ACC112 (cell line): Measurements from ENCODE around the gene RFC5.

ENCODE experiments used
- H2AFZ ChIP-seq: fragments of 200-600 bp; sonication (generic); one replicate; pipeline ENCODE4 v1.6.0; 2017; ENCODE audit warnings: antibody characterized with exemption, low read length; ENCODE audit not compliant: unreplicated experiment
- H3K27ac ChIP-seq: fragments of 200-600 bp; sonication (generic); 2 replicates; pipeline ENCODE4 v1.5.1; 2014; ENCODE audit warnings: low read depth, mild to moderate bottlenecking, antibody characterized with exemption, low read length, moderate library complexity
- H3K27me3 ChIP-seq: fragments of 200-600 bp; sonication (generic); 2 replicates; pipeline ENCODE4 v1.6.1; 2014; ENCODE audit warnings: mild to moderate bottlenecking, antibody characterized with exemption, low read length, moderate library complexity, mixed read lengths; ENCODE audit not compliant: insufficient read depth
- H3K36me3 ChIP-seq: fragments of 200-600 bp; sonication (generic); 2 replicates; pipeline ENCODE4 v1.6.1; 2016; ENCODE audit warnings: mild to moderate bottlenecking, antibody characterized with exemption, low read length, moderate library complexity, mixed read lengths; ENCODE audit not compliant: insufficient read depth
- H3K4me1 ChIP-seq: fragments of 200-600 bp; sonication (generic); one replicate; pipeline ENCODE4 v1.6.1; 2016; ENCODE audit warnings: low read length, mixed read lengths; ENCODE audit not compliant: insufficient read depth, unreplicated experiment, control insufficient read depth
- H3K4me3 ChIP-seq: fragments of 200-600 bp; sonication (generic); 2 replicates; pipeline ENCODE4 v1.5.1; 2014; ENCODE audit warnings: mild to moderate bottlenecking, low read depth, low read length
- H3K79me2 ChIP-seq: fragments of 200-600 bp; sonication (generic); one replicate; pipeline ENCODE4 v1.6.0; 2016; ENCODE audit warnings: low read length; ENCODE audit not compliant: control insufficient read depth, unreplicated experiment, insufficient read depth

Gene RFC5

DNA sequence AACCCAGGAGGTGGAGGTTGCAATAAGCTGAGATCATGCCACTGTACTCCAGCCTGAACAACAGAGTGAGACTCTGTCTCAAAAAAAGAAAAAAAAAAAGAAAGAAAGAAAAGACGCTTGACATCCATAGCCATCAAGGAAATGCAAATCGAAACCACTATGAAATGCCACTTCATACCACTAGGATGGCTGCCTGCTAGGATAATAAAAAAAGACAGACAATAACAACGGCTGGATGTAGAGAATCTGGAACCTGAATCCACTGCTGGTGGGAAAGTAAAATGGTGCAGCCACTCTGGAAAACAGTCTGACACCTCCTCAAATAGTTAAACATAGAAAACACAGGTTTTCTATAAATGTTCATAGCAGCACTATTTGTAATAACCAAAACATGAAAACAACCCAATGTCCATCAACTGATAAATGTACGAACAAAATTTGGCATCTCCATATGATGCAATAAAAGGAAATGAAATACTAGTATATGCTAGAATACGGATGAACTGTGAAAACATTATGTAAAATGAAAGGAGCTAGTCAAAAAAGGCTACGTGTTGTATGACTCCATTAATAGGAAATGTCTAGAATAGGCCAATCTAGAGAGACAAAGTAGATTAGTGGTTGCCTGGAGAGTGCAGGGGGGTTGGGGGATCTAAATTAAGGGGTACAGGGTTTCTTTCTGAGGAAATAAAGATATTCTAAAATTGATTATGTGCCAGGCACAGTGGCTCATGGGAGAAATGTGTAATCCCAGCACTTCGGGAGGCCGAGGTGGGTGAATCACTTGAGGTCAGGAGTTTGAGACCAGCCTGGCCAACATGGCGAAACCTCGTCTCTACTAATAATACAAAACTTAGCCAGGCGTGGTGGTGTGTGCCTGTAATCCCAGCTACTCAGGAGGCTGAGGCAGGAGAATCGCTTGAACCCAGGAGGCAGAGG lies 34.7 kb downstream of the RFC5 start:
- H3K27ac ChIP-seq: peak overlapping the region; percentile 83
- H2AFZ ChIP-seq: no peak overlapping the region
- H3K27me3 ChIP-seq: no peaks in the 10 kb centered on the region
- peaks cover 33% of the 10 kb centered on the region for H3K4me1 ChIP-seq
- H3K79me2 ChIP-seq: peaks cover 29% of the 10 kb centered on the region
- peaks cover 16% of the 10 kb centered on the region for H3K36me3 ChIP-seq
- H3K4me3 ChIP-seq: no peak overlapping the region; the same call in 1 of the 2 replicates

DNA sequence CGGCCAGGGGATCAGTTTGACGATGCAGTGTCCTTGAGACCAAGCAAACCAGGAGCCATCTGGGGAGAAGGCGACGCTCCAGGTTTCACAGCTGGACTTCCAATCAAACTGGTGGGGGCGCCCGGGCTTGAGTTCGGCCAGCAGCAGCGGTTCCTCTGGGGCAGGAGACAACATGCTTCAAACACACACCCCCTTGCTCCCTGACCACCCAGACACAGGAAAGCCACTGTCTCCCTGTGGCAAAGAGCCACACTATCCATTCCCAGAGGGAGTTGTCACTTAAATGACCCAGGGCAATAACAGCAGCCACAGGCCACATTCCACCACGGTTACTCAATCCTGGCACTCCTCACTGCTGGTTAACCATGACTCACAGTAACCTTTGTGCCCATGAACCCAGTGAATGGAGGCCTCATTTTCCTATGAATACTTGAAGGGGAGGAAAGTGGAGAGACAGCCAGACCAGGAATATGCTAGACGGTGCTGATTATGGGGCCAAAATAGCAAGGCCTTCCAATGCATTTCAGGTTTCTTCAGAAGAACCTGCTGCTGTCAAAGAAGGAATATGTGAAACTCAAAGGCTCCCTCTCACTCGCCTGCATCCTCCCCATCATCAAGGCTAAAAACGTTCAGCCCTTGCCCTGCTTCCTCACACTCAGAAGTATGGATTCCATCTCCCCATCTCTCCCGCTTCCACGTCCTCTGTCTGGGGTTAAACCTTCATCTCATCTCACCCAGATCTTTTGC lies 36.0 kb downstream of the RFC5 start:
- Histone ChIP-seq H3K36me3 (peaks cover 16% of the 10 kb centered on the region), H2AFZ (no peak overlapping the region), H3K27me3 (no peaks in the 10 kb centered on the region), H3K79me2 (peaks cover 37% of the 10 kb centered on the region), H3K27ac (peak overlapping the region; percentile 83), H3K4me3 (peak overlapping the region; percentile 28; the same call in 1 of the 2 replicates), H3K4me1 (peaks cover 38% of the 10 kb centered on the region)

DNA sequence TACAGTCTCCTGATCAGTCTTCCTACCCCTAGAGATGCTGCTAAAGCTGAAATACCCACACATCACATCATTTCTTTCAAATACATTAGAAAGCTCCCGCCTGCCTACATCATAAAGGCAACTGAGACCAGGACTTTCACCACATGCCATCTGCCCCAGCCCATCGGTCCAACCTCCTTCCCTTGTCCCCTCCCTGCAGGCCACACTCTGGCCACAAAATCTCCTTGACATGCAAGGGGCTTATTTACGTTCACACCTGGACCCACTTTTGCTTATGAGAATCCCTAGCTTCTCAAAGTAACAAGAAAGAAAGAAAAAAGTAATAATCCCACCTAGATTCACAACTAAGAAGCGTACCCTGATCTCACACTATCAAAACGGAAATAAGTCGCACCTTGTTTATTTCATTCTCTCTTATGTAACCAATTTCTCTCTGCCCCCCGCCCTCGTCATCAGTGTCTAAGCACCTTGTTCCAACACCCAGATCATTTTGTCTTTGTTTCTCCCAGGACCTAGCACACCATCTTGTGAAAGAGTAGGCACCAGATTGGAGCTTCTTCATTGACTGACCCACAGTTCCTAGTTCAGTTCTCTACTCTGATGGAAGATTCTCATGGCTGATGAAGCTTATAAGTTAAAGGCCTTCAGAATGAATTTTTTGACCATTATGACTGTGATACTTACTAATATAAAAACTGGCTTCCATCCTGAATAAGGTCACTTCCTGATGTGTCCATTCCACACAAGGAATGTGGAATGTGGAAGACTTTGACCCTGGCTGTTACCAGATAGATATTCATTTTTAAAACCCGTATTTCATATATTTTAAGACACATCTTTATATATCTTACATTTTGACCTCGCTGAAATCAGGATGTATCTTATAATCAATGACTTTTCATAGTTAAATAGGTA lies 36.8 kb downstream of the RFC5 start:
- Histone ChIP-seq H3K27me3 (no peaks in the 10 kb centered on the region), H2AFZ (no peak overlapping the region), H3K27ac (peak overlapping the region; percentile 83), H3K4me3 (peak overlapping the region; percentile 13; the same call in 1 of the 2 replicates), H3K36me3 (peaks cover 16% of the 10 kb centered on the region), H3K79me2 (peaks cover 43% of the 10 kb centered on the region), H3K4me1 (peaks cover 38% of the 10 kb centered on the region)

DNA sequence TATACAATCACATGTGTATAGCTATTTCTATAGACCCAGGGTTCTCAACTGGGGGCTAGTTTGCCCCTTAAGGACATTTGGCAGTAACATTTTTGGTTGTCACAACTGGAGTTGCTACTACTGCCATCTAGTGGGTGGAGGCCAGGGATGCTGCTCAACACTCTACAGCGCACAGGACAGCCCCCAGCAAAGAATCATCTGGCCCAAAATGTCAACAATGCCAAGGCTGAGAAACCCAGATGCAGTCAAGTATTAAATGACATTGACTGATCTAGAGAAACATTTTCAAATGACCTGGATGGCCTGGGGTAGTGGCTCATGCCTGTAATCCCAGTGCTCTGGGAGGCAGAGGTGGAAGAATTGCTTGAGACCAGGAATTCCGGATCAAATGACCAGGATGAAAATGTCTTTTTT lies 38.6 kb downstream of the RFC5 start:
- Histone ChIP-seq H3K27me3 (no peaks in the 10 kb centered on the region), H3K79me2 (peaks cover 57% of the 10 kb centered on the region), H2AFZ (no peak overlapping the region), H3K4me1 (peaks cover 50% of the 10 kb centered on the region), H3K27ac (no peak overlapping the region), H3K4me3 (no peak overlapping the region), H3K36me3 (peaks cover 9% of the 10 kb centered on the region)

DNA sequence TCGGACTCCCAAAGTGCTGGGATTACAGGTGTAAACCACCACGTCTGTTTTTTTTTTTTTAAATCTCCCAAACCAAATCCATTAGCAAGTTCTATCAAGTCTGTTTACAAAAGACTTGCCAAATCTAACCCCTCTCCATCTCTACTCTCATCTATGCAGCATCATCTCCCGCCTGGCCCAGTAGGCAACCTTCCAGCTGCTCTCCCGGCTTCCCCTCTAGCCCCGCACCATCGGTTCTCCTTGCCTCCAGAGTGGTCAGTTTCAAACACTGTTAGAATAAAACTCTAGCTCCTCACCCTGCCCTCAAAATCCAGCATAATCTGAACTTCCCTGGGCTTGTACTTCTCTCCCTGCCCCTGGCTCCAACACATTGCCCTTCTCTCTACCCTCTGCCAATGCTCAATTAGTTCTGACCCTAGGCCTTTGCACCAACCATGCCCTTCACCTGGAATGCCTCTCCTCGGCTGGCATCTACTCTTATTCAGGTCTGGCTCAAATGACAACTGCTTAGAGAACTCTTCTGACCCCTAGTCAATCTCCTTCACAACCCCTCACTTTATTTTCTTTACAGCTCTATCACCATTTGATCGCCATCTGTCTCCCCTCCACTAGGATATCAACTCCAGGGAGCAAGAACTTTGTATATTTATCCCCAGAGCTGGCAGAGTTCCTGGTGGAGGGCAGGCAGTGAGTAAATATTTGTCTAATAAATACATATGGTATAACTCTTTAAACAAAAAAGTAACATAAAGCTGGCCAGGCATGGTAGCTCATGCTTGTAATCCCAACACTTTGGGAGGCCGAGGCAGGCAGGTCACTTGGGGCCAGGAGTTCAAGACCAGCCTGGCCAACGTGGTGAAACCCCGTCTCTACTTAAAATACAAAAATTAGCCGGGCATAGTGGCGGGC lies 39.6 kb downstream of the RFC5 start:
- Histone ChIP-seq H3K79me2 (peaks cover 59% of the 10 kb centered on the region), H3K27ac (no peak overlapping the region), H3K27me3 (no peaks in the 10 kb centered on the region), H2AFZ (no peak overlapping the region), H3K4me1 (peaks cover 48% of the 10 kb centered on the region), H3K4me3 (no peak overlapping the region), H3K36me3 (peaks cover 9% of the 10 kb centered on the region)

DNA sequence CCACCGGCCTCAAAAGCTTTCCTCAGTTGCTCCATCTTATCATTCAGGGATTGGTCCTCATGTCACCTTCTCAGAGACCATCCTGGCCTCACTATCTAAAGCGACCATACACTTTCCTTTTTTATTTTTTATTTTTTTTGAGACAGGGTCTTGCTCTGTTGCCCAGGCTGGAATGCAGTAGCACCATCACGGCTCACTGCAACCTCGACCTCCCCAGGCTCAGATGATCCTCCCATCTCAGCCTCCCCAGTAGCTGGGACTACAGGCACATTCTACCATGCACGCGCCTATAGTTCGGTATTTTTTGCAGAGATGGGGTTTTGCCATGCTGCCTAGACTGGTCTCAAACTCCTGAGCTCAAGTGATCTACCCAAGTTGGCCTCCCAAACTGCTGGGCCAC lies 41.7 kb downstream of the RFC5 start:
- no peak overlapping the region for H3K27ac ChIP-seq
- peaks cover 66% of the 10 kb centered on the region for H3K79me2 ChIP-seq
- H3K4me3 ChIP-seq: no peak overlapping the region
- no peaks in the 10 kb centered on the region for H3K27me3 ChIP-seq
- H2AFZ ChIP-seq: no peak overlapping the region
- H3K4me1 ChIP-seq: peaks cover 34% of the 10 kb centered on the region
- no peaks in the 10 kb centered on the region for H3K36me3 ChIP-seq

DNA sequence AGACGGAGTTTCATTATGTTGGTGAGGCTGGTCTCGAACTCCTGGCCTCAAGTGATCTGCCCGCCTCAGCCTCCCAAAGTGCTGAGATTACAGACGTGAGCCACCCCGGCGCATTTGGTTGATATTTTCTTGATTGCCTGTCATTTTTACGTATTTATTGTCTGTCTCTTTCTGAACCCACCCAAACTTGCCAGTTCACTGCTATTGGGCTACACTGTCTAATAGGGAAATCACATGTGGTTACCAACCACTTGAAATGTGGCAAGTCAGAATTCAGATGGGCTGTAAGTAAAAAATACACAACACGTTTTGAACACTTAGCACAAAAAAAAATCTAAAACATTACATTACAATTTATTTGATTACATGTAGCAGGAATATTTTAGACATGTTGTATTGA lies 42.4 kb downstream of the RFC5 start:
- Histone ChIP-seq H3K4me1 (peaks cover 27% of the 10 kb centered on the region), H3K27me3 (no peaks in the 10 kb centered on the region), H2AFZ (no peak overlapping the region), H3K27ac (peak overlapping the region; percentile 81), H3K36me3 (no peaks in the 10 kb centered on the region), H3K79me2 (peaks cover 61% of the 10 kb centered on the region), H3K4me3 (peak overlapping the region; percentile 84; the same call in 1 of the 2 replicates)

DNA sequence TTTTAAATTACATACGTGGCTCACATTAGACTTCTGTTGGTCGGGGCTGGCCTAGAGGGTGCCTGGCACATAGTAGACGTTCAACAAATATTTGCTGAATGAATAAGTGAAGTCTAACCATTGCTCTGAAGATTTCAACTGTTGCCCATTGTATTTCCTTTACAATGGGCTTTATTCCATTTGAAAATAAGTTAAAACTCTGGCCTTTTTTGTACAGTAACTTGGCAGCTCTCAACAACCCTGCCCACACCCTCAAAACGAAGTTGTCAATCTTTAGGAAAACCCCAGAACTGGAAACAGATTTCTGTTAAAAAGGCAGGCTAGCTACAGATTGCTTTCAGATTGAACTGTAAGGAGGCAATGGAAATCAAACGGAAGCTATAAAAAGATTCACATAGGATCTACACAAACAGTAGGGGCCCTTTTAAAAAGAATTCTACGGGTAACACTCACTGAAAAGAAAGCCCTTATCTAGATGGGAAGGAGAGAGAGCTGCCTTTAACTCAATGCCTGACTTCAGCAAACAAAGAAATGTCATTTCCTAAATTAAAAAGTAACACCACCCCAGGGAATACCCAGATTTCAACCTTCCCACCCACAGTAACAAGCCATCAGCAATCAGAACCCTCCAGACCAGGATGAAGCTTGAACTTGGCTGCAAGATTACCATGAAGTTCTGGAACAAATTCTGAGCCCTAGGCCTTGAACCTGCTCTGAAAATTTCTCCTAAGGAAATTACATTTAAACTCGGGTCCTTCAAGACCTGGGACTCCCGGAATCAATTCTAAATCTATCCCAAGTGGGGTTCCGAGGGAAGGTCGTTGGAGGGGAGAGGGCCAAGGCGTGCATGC lies 43.1 kb downstream of the RFC5 start:
- no peak overlapping the region for H2AFZ ChIP-seq
- no peaks in the 10 kb centered on the region for H3K36me3 ChIP-seq
- H3K27me3 ChIP-seq: no peaks in the 10 kb centered on the region
- peaks cover 25% of the 10 kb centered on the region for H3K4me1 ChIP-seq
- peak overlapping the region; percentile 81 for H3K27ac ChIP-seq
- H3K79me2 ChIP-seq: peaks cover 61% of the 10 kb centered on the region
- H3K4me3 ChIP-seq: peak overlapping the region; percentile 84
